ENCODE measurements around the gene SRC. TPM values are rescaled to one million over a fixed set of nuclear protein-coding genes. Genes with fewer than 3 reads are reported as not detected.
A peak's percentile ranks its signal among the peaks of the same experiment; 100 is the strongest.
"Not testable (repeated sequence)": the region's sequence is repeated elsewhere in the genome, so short reads cannot be mapped to it uniquely, and the experiment has no call there.

The SRC gene
- total and polyA plus RNA-seq, 4 donors = 15.6 to 59.6 (median 37.8) TPM

DNA sequence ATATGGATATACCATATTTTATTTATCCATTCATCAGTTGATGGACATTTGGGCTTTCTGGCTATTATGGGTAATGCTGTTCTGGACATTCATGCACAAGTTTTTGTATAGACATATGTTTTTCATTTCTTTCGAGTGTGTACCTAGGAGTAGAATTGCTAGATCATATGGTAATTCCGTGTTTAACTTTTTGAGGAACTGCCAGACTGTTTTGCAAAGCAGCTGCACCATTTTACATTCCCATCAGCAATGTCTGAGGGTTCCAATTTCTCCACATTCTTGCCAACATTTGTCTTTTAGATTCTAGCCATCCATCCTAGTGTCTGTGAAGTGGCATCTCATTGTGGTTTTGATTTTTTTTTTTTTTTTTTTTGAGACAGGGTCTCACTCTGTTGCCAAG is 20.8 kb downstream of the SRC start:
- DNase-seq (ENCODE audit: low read depth in 4 of 6, low spot score in 6 of 6) = peak in 1 of 6 donors; percentile 90
- peaks cover 7% of the 10 kb centered on the region for H3K4me1 ChIP-seq (ENCODE audit: control insufficient read depth, insufficient read depth, low read length)
- WGBS (ENCODE audit: insufficient coverage) = no CpG with 5 or more reads among the region's 2 CpGs
- no peaks in the 10 kb centered on the region for H3K9me3 ChIP-seq (ENCODE audit: control insufficient read depth, insufficient read depth, low read length)
- no peaks in the 10 kb centered on the region for H3K27me3 ChIP-seq (ENCODE audit: control insufficient read depth, insufficient read depth, low read length)
- H3K27ac ChIP-seq (ENCODE audit: low read depth, low read length) = no peak overlapping the region
- peaks cover 43% of the 10 kb centered on the region for H3K36me3 ChIP-seq (ENCODE audit: control insufficient read depth, insufficient read depth, low read length)
- no peak overlapping the region for H3K4me3 ChIP-seq (ENCODE audit: low read depth, low read length)

DNA sequence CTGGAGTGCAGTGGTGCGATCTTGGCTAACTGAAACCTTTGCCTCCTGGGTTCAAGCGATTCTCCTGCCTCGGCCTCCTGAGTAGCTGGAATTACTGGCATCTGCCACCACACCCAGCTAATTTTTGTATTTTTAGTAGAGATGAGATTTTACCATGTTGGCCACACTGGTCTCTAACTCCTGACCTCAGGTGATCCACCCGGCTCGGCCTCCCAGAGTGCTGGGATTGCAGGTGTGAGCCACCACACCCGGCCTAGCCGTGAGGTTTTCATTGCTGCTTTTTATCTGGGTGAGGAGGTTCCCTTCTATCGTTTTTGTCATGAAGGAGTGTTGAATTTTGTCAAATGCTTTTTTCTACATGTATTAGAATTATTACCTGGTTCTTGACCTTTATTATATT is 23.9 kb downstream of the SRC start:
- Histone ChIP-seq H3K27me3 (ENCODE audit: control insufficient read depth, insufficient read depth, low read length) (no peaks in the 10 kb centered on the region), H3K36me3 (ENCODE audit: control insufficient read depth, insufficient read depth, low read length) (peaks cover 16% of the 10 kb centered on the region), H3K9me3 (ENCODE audit: control insufficient read depth, insufficient read depth, low read length) (no peaks in the 10 kb centered on the region), H3K27ac (ENCODE audit: low read depth, low read length) (no peak overlapping the region), H3K4me3 (ENCODE audit: low read depth, low read length) (no peak overlapping the region), H3K4me1 (ENCODE audit: control insufficient read depth, insufficient read depth, low read length) (peaks cover 1% of the 10 kb centered on the region)
- no CpG with 5 or more reads among the region's 8 CpGs for WGBS (ENCODE audit: insufficient coverage)
- no peak for DNase-seq (ENCODE audit: low read depth in 4 of 6, low spot score in 6 of 6)

GRCh38 chr20:37371845-37372244 is 25.9 kb downstream of the SRC start:
- not testable (repeated sequence) for H3K27ac ChIP-seq (ENCODE audit: low read depth, low read length); H3K27me3 ChIP-seq (ENCODE audit: control insufficient read depth, insufficient read depth, low read length); DNase-seq (ENCODE audit: low read depth in 4 of 6, low spot score in 6 of 6); H3K4me3 ChIP-seq (ENCODE audit: low read depth, low read length); H3K9me3 ChIP-seq (ENCODE audit: control insufficient read depth, insufficient read depth, low read length); H3K4me1 ChIP-seq (ENCODE audit: control insufficient read depth, insufficient read depth, low read length)
- peaks cover 15% of the 10 kb centered on the region for H3K36me3 ChIP-seq (ENCODE audit: control insufficient read depth, insufficient read depth, low read length)
- 96% methylated on average over 5 of the region's 9 CpGs for WGBS (ENCODE audit: insufficient coverage)

DNA sequence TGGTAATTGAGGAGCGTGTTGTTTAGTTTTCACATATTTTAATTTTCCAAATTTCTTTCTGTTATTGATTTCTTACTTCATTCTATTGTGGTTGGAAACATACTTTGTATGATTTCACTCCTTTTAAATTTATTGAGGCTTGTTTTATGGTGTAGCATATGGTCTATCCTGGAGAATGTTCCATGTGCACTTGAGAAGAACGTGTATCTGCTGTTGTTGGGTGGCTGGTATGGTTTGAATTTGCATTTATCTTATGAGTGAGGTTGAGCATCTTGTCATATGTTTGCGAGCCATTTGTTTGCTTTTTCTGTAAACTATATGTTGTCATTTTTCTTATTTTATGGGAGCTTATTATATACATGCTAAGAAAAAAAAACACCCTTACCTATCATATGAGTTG is 26.5 kb downstream of the SRC start:
- DNase-seq (ENCODE audit: low read depth in 4 of 6, low spot score in 6 of 6) = peak in 1 of 6 donors; percentile 71
- H3K4me3 ChIP-seq (ENCODE audit: low read depth, low read length) = no peak overlapping the region
- no peaks in the 10 kb centered on the region for H3K4me1 ChIP-seq (ENCODE audit: control insufficient read depth, insufficient read depth, low read length)
- no peaks in the 10 kb centered on the region for H3K9me3 ChIP-seq (ENCODE audit: control insufficient read depth, insufficient read depth, low read length)
- no peak overlapping the region for H3K27ac ChIP-seq (ENCODE audit: low read depth, low read length)
- WGBS (ENCODE audit: insufficient coverage) = 88% methylated on average over 1 of the region's 3 CpGs
- no peaks in the 10 kb centered on the region for H3K27me3 ChIP-seq (ENCODE audit: control insufficient read depth, insufficient read depth, low read length)
- H3K36me3 ChIP-seq (ENCODE audit: control insufficient read depth, insufficient read depth, low read length) = peaks cover 13% of the 10 kb centered on the region

- DNase-seq (ENCODE audit: low read depth in 4 of 6, low spot score in 6 of 6) = no peak
- Histone ChIP-seq H3K9me3 (ENCODE audit: control insufficient read depth, insufficient read depth, low read length) (no peaks in the 10 kb centered on the region), H3K4me1 (ENCODE audit: control insufficient read depth, insufficient read depth, low read length) (no peaks in the 10 kb centered on the region), H3K4me3 (ENCODE audit: low read depth, low read length) (no peak overlapping the region), H3K27me3 (ENCODE audit: control insufficient read depth, insufficient read depth, low read length) (no peaks in the 10 kb centered on the region), H3K36me3 (ENCODE audit: control insufficient read depth, insufficient read depth, low read length) (peaks cover 12% of the 10 kb centered on the region), H3K27ac (ENCODE audit: low read depth, low read length) (no peak overlapping the region)
- 94% methylated on average over 3 of the region's 10 CpGs for WGBS (ENCODE audit: insufficient coverage)
Observed at GRCh38 chr20:37373020-37373598, 27.2 kb downstream of the SRC start.

DNA sequence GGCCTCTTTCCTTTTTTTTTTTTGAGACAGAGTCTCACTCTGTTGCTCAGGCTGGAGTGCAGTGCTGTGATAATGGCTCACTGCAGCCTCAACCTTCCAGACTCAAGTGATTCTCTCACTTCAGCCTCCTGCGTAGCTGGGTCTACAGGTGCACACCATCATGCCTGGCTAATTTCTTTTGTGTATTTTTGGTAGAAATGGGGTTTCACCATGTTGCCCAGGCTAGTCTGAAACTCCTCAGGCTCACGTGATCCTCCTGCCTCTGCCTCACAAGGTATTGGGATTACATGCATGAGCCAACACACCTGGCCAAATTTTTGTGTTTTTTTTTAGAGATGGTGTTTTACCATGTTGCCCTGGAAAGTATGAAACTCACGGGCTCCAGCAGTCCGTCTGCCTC is 29.3 kb downstream of the SRC start:
- no peak for DNase-seq (ENCODE audit: low read depth in 4 of 6, low spot score in 6 of 6)
- Histone ChIP-seq H3K27ac (ENCODE audit: low read depth, low read length) (no peak overlapping the region), H3K4me1 (ENCODE audit: control insufficient read depth, insufficient read depth, low read length) (peaks cover 7% of the 10 kb centered on the region), H3K4me3 (ENCODE audit: low read depth, low read length) (no peak overlapping the region), H3K27me3 (ENCODE audit: control insufficient read depth, insufficient read depth, low read length) (no peaks in the 10 kb centered on the region), H3K36me3 (ENCODE audit: control insufficient read depth, insufficient read depth, low read length) (peaks cover 26% of the 10 kb centered on the region), H3K9me3 (ENCODE audit: control insufficient read depth, insufficient read depth, low read length) (no peaks in the 10 kb centered on the region)
- no CpG with 5 or more reads among the region's 4 CpGs for WGBS (ENCODE audit: insufficient coverage)

GRCh38 chr20:37376324-37376723 is 30.4 kb downstream of the SRC start:
- peaks cover 7% of the 10 kb centered on the region for H3K4me1 ChIP-seq (ENCODE audit: control insufficient read depth, insufficient read depth, low read length)
- no peak overlapping the region for H3K4me3 ChIP-seq (ENCODE audit: low read depth, low read length)
- WGBS (ENCODE audit: insufficient coverage) = no CpG with 5 or more reads among the region's 4 CpGs
- no peak overlapping the region for H3K27ac ChIP-seq (ENCODE audit: low read depth, low read length)
- H3K36me3 ChIP-seq (ENCODE audit: control insufficient read depth, insufficient read depth, low read length) = peaks cover 33% of the 10 kb centered on the region
- no peak for DNase-seq (ENCODE audit: low read depth in 4 of 6, low spot score in 6 of 6)
- no peaks in the 10 kb centered on the region for H3K9me3 ChIP-seq (ENCODE audit: control insufficient read depth, insufficient read depth, low read length)
- no peaks in the 10 kb centered on the region for H3K27me3 ChIP-seq (ENCODE audit: control insufficient read depth, insufficient read depth, low read length)

DNA sequence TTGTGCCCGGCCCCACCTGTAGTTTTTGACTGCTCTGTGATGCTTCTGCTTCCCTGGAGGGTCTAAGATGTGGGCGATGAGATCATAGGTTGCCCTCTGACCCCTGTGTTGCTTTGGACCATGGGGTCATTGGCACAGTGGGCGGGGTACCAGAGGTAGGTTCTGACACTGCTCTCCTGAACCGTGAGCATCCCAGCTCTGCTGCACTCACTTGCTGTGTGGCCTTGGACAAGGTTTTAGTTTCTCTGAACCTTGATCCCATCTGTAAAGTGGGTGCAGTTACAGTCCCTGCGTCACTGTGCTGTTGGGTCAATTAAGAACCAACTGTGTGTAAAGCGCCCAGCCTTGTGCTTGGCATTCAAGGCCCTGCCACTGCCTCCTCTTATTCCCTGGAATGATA is 30.9 kb downstream of the SRC start:
- no peak for DNase-seq (ENCODE audit: low read depth in 4 of 6, low spot score in 6 of 6)
- peaks cover 7% of the 10 kb centered on the region for H3K4me1 ChIP-seq (ENCODE audit: control insufficient read depth, insufficient read depth, low read length)
- H3K27ac ChIP-seq (ENCODE audit: low read depth, low read length) = no peak overlapping the region
- H3K27me3 ChIP-seq (ENCODE audit: control insufficient read depth, insufficient read depth, low read length) = no peaks in the 10 kb centered on the region
- peaks cover 37% of the 10 kb centered on the region for H3K36me3 ChIP-seq (ENCODE audit: control insufficient read depth, insufficient read depth, low read length)
- no peaks in the 10 kb centered on the region for H3K9me3 ChIP-seq (ENCODE audit: control insufficient read depth, insufficient read depth, low read length)
- 98% methylated on average over 6 of the region's 6 CpGs for WGBS (ENCODE audit: insufficient coverage)
- no peak overlapping the region for H3K4me3 ChIP-seq (ENCODE audit: low read depth, low read length)

DNA sequence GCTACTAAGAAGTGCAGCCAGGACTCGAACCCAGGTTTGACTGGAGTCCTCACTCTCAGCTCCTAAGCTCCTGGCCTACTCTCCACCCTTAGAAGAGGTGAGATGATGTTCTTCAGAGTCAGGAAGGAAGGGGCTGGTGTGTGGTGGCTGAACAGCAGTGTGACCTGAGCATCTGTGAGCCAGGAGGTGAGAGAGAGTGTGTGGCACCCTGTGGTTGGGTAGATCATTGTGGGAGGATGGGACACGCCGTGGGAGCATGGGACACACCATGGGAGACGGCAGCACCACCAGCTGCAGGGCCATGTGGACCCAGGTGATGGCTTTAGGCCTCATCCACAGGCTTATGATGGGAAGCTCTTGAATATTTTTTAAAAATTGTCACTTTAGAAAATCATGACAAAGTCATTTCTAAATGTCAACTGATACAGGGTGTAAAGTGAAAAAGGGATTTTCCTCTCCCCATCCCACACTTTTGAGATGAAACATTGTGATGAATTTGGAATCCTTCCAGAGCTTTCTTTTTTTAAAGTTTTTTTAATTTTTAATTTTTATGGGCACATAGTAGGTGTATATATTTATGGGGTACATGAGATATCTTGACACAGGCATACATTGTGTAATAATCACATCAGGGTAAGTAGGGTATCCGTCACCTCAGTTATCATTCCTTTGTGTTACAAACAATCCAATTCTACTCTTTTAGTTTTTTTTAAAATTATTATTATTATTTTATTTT is 31.6 kb downstream of the SRC start:
- Histone ChIP-seq H3K27ac (ENCODE audit: low read depth, low read length) (no peak overlapping the region), H3K4me3 (ENCODE audit: low read depth, low read length) (no peak overlapping the region), H3K4me1 (ENCODE audit: control insufficient read depth, insufficient read depth, low read length) (peaks cover 7% of the 10 kb centered on the region), H3K36me3 (ENCODE audit: control insufficient read depth, insufficient read depth, low read length) (peaks cover 40% of the 10 kb centered on the region), H3K9me3 (ENCODE audit: control insufficient read depth, insufficient read depth, low read length) (no peaks in the 10 kb centered on the region), H3K27me3 (ENCODE audit: control insufficient read depth, insufficient read depth, low read length) (no peaks in the 10 kb centered on the region)
- DNase-seq (ENCODE audit: low read depth in 4 of 6, low spot score in 6 of 6) = no peak
- 89% methylated on average over 3 of the region's 5 CpGs for WGBS (ENCODE audit: insufficient coverage)

- no peaks in the 10 kb centered on the region for H3K9me3 ChIP-seq (ENCODE audit: control insufficient read depth, insufficient read depth, low read length)
- H3K36me3 ChIP-seq (ENCODE audit: control insufficient read depth, insufficient read depth, low read length) = peaks cover 43% of the 10 kb centered on the region
- DNase-seq (ENCODE audit: low read depth in 4 of 6, low spot score in 6 of 6) = no peak
- WGBS (ENCODE audit: insufficient coverage) = 79% methylated on average over 5 of the region's 6 CpGs
- no peak overlapping the region for H3K27ac ChIP-seq (ENCODE audit: low read depth, low read length)
- H3K4me3 ChIP-seq (ENCODE audit: low read depth, low read length) = no peak overlapping the region
- H3K4me1 ChIP-seq (ENCODE audit: control insufficient read depth, insufficient read depth, low read length) = peaks cover 7% of the 10 kb centered on the region
- no peaks in the 10 kb centered on the region for H3K27me3 ChIP-seq (ENCODE audit: control insufficient read depth, insufficient read depth, low read length)
Observed at GRCh38 chr20:37378420-37378784, 32.5 kb downstream of the SRC start.

All from spinal cord (tissue), 10 donors.